ENCODE data around the gene PLCD3. TPM values are rescaled to one million over a fixed set of nuclear protein-coding genes. Genes with fewer than 3 reads are reported as not detected.

PLCD3 gene
- total RNA-seq, 3 donors from 2014 or later = 30.8 to 62.2 (median 41.1) TPM

GRCh38 chr17:45108051-45108450 is 24.3 kb downstream of the PLCD3 start:
- Histone ChIP-seq H3K4me3 (no peak overlapping the region), H3K4me1 (peaks cover 0 to 15% of the 10 kb centered on the region in 2 donors), H3K9me3 (no peaks in the 10 kb centered on the region), H3K27me3 (no peaks in the 10 kb centered on the region), H3K36me3 (peaks cover 16% of the 10 kb centered on the region), H3K27ac (peak overlapping the region; percentile 21 to 48)
- no peak for TF ChIP-seq CTCF (IDR thresholded peaks at IDR 0.05)
- no peak for TF ChIP-seq POLR2AphosphoS5 (IDR thresholded peaks at IDR 0.05)
- no peak for TF ChIP-seq POLR2A (IDR thresholded peaks at IDR 0.05)
- no peak for DNase-seq (ENCODE audit: low spot score in 2 of 2)
- intact Hi-C loops (cut with DNase I; ENCODE audit: low total_unique reads) = loop anchor here (10.0 kb wide), 2 partner anchors 83 to 193 kb away; partner anchors contain the start of gene GFAP

- no peaks in the 10 kb centered on the region for H3K9me3 ChIP-seq
- H3K4me3 ChIP-seq = no peak overlapping the region
- no peak for TF ChIP-seq POLR2AphosphoS5 (IDR thresholded peaks at IDR 0.05)
- no peak for TF ChIP-seq POLR2A (IDR thresholded peaks at IDR 0.05)
- no peak for TF ChIP-seq CTCF (IDR thresholded peaks at IDR 0.05)
- intact Hi-C loops (cut with DNase I; ENCODE audit: low total_unique reads) = loop anchor here (10.0 kb wide), 2 partner anchors 83 to 193 kb away; partner anchors contain the start of gene GFAP
- H3K4me1 ChIP-seq = peaks cover 0 to 21% of the 10 kb centered on the region in 2 donors
- DNase-seq (ENCODE audit: low spot score in 2 of 2) = no peak
- H3K27ac ChIP-seq = peak overlapping the region; percentile 21 to 48
- peaks cover 16% of the 10 kb centered on the region for H3K36me3 ChIP-seq
- H3K27me3 ChIP-seq = no peaks in the 10 kb centered on the region
Observed at GRCh38 chr17:45107293-45108010, 24.9 kb downstream of the PLCD3 start.

- H3K36me3 ChIP-seq = peaks cover 16% of the 10 kb centered on the region
- H3K4me1 ChIP-seq = peaks cover 7 to 30% of the 10 kb centered on the region in 2 donors
- no peak for DNase-seq (ENCODE audit: low spot score in 2 of 2)
- no peak overlapping the region for H3K4me3 ChIP-seq
- intact Hi-C loops (cut with DNase I; ENCODE audit: low total_unique reads) = loop anchor here (10.0 kb wide), 2 partner anchors 82 to 192 kb away; partner anchors contain the start of gene GFAP
- H3K27me3 ChIP-seq = no peaks in the 10 kb centered on the region
- H3K9me3 ChIP-seq = no peaks in the 10 kb centered on the region
- peak overlapping the region; percentile 33 to 68 for H3K27ac ChIP-seq
- no peak for TF ChIP-seq POLR2AphosphoS5 (IDR thresholded peaks at IDR 0.05)
Observed at GRCh38 chr17:45106582-45106981, 25.7 kb downstream of the PLCD3 start.

GRCh38 chr17:45106096-45106495 is 26.2 kb downstream of the PLCD3 start:
- H3K9me3 ChIP-seq = no peaks in the 10 kb centered on the region

More at GRCh38 chr17:45106096-45106495, 26.2 kb downstream of the PLCD3 start:
- TF ChIP-seq CTCF (IDR thresholded peaks at IDR 0.05) (no peak), POLR2AphosphoS5 (IDR thresholded peaks at IDR 0.05) (no peak), POLR2A (IDR thresholded peaks at IDR 0.05) (no peak)
- Histone ChIP-seq H3K4me3 (no peak overlapping the region), H3K36me3 (peaks cover 16% of the 10 kb centered on the region), H3K27ac (peak overlapping the region; percentile 33 to 68), H3K27me3 (no peaks in the 10 kb centered on the region), H3K4me1 (peaks cover 7 to 31% of the 10 kb centered on the region in 2 donors)
- no peak for DNase-seq (ENCODE audit: low spot score in 2 of 2)
- intact Hi-C loops (cut with DNase I; ENCODE audit: low total_unique reads) = loop anchor here (10.0 kb wide), 2 partner anchors 81 to 191 kb away; partner anchors contain the start of gene GFAP
